ENCODE results near the gene TMEM178A. TPM values are rescaled to one million over a fixed set of nuclear protein-coding genes. Genes with fewer than 3 reads are reported as not detected.

TMEM178A gene
- total and polyA plus RNA-seq, 9 donors = 5.7 to 18.5 (median 14.5) TPM

- no CpG with 5 or more reads among the region's 4 CpGs for WGBS (ENCODE audit: insufficient coverage)
- H3K27ac ChIP-seq (ENCODE audit: low read length) = no peak overlapping the region
- H3K4me3 ChIP-seq (ENCODE audit: low read length) = no peak overlapping the region
- H3K9me3 ChIP-seq (replicated peaks; ENCODE audit: control insufficient read depth, low read depth, low read length) = no peaks in the 10 kb centered on the region
- no peaks in the 10 kb centered on the region for H3K36me3 ChIP-seq (ENCODE audit: control insufficient read depth, insufficient read depth, low read length)
- H3K27me3 ChIP-seq (ENCODE audit: control insufficient read depth, insufficient read depth, low read length) = peaks cover 9% of the 10 kb centered on the region
- no peak for DNase-seq
- H3K4me1 ChIP-seq (ENCODE audit: control insufficient read depth, insufficient read depth, low read length) = peaks cover 4% of the 10 kb centered on the region
These were observed 5.9 kb downstream of the TMEM178A start for GRCh38 chr2:39671604-39672003.

GRCh38 chr2:39673018-39673417 lies 7.3 kb downstream of the TMEM178A start:
- no peaks in the 10 kb centered on the region for H3K36me3 ChIP-seq (ENCODE audit: control insufficient read depth, insufficient read depth, low read length)
- H3K4me3 ChIP-seq (ENCODE audit: low read length) = no peak overlapping the region
- DNase-seq = no peak
- no peak overlapping the region for H3K27ac ChIP-seq (ENCODE audit: low read length)
- H3K9me3 ChIP-seq (replicated peaks; ENCODE audit: control insufficient read depth, low read depth, low read length) = no peaks in the 10 kb centered on the region
- 75% methylated on average over 5 of the region's 7 CpGs for WGBS (ENCODE audit: insufficient coverage)
- H3K27me3 ChIP-seq (ENCODE audit: control insufficient read depth, insufficient read depth, low read length) = peaks cover under 1% of the 10 kb centered on the region
- no peaks in the 10 kb centered on the region for H3K4me1 ChIP-seq (ENCODE audit: control insufficient read depth, insufficient read depth, low read length)

GRCh38 chr2:39676342-39676741 lies 10.6 kb downstream of the TMEM178A start:
- WGBS (ENCODE audit: insufficient coverage) = 92% methylated on average over 4 of the region's 7 CpGs
- no peaks in the 10 kb centered on the region for H3K27me3 ChIP-seq (ENCODE audit: control insufficient read depth, insufficient read depth, low read length)

GRCh38 chr2:39678170-39678569 lies 12.5 kb downstream of the TMEM178A start:
- WGBS (ENCODE audit: insufficient coverage) = no CpG with 5 or more reads among the region's 2 CpGs
- H3K36me3 ChIP-seq (ENCODE audit: control insufficient read depth, insufficient read depth, low read length) = no peaks in the 10 kb centered on the region

More at GRCh38 chr2:39676342-39676741, 10.6 kb downstream of the TMEM178A start:
- H3K36me3 ChIP-seq (ENCODE audit: control insufficient read depth, insufficient read depth, low read length) = no peaks in the 10 kb centered on the region
- peaks cover 2% of the 10 kb centered on the region for H3K9me3 ChIP-seq (replicated peaks; ENCODE audit: control insufficient read depth, low read depth, low read length)
- no peak for DNase-seq
- H3K4me3 ChIP-seq (ENCODE audit: low read length) = no peak overlapping the region
- no peak overlapping the region for H3K27ac ChIP-seq (ENCODE audit: low read length)
- no peaks in the 10 kb centered on the region for H3K4me1 ChIP-seq (ENCODE audit: control insufficient read depth, insufficient read depth, low read length)

GRCh38 chr2:39679805-39680204 lies 14.1 kb downstream of the TMEM178A start:
- Histone ChIP-seq H3K4me1 (ENCODE audit: control insufficient read depth, insufficient read depth, low read length) (no peaks in the 10 kb centered on the region), H3K27me3 (ENCODE audit: control insufficient read depth, insufficient read depth, low read length) (no peaks in the 10 kb centered on the region), H3K4me3 (ENCODE audit: low read length) (no peak overlapping the region), H3K27ac (ENCODE audit: low read length) (no peak overlapping the region), H3K9me3 (replicated peaks; ENCODE audit: control insufficient read depth, low read depth, low read length) (peaks cover 2% of the 10 kb centered on the region), H3K36me3 (ENCODE audit: control insufficient read depth, insufficient read depth, low read length) (no peaks in the 10 kb centered on the region)
- WGBS (ENCODE audit: insufficient coverage) = 43% methylated on average over 1 of the region's 3 CpGs
- DNase-seq = no peak

More at GRCh38 chr2:39678170-39678569, 12.5 kb downstream of the TMEM178A start:
- peaks cover 2% of the 10 kb centered on the region for H3K9me3 ChIP-seq (replicated peaks; ENCODE audit: control insufficient read depth, low read depth, low read length)
- no peak for DNase-seq
- no peaks in the 10 kb centered on the region for H3K27me3 ChIP-seq (ENCODE audit: control insufficient read depth, insufficient read depth, low read length)
- no peaks in the 10 kb centered on the region for H3K4me1 ChIP-seq (ENCODE audit: control insufficient read depth, insufficient read depth, low read length)
- H3K4me3 ChIP-seq (ENCODE audit: low read length) = no peak overlapping the region
- H3K27ac ChIP-seq (ENCODE audit: low read length) = no peak overlapping the region

GRCh38 chr2:39682066-39682692 lies 16.5 kb downstream of the TMEM178A start:
- Histone ChIP-seq H3K36me3 (ENCODE audit: control insufficient read depth, insufficient read depth, low read length) (no peaks in the 10 kb centered on the region), H3K27me3 (ENCODE audit: control insufficient read depth, insufficient read depth, low read length) (no peaks in the 10 kb centered on the region), H3K4me1 (ENCODE audit: control insufficient read depth, insufficient read depth, low read length) (no peaks in the 10 kb centered on the region), H3K27ac (ENCODE audit: low read length) (no peak overlapping the region), H3K4me3 (ENCODE audit: low read length) (no peak overlapping the region), H3K9me3 (replicated peaks; ENCODE audit: control insufficient read depth, low read depth, low read length) (peaks cover 2% of the 10 kb centered on the region)
- DNase-seq = no peak
- no CpG with 5 or more reads among the region's 2 CpGs for WGBS (ENCODE audit: insufficient coverage)

GRCh38 chr2:39683022-39683699 lies 17.4 kb downstream of the TMEM178A start:
- WGBS (ENCODE audit: insufficient coverage) = 46% methylated on average over 2 of the region's 9 CpGs
- H3K27ac ChIP-seq (ENCODE audit: low read length) = no peak overlapping the region

GRCh38 chr2:39684464-39684863 lies 18.7 kb downstream of the TMEM178A start:
- Histone ChIP-seq H3K4me3 (ENCODE audit: low read length) (no peak overlapping the region), H3K27me3 (ENCODE audit: control insufficient read depth, insufficient read depth, low read length) (no peaks in the 10 kb centered on the region), H3K27ac (ENCODE audit: low read length) (no peak overlapping the region), H3K36me3 (ENCODE audit: control insufficient read depth, insufficient read depth, low read length) (no peaks in the 10 kb centered on the region), H3K4me1 (ENCODE audit: control insufficient read depth, insufficient read depth, low read length) (no peaks in the 10 kb centered on the region), H3K9me3 (replicated peaks; ENCODE audit: control insufficient read depth, low read depth, low read length) (no peaks in the 10 kb centered on the region)
- 74% methylated on average over 4 of the region's 5 CpGs for WGBS (ENCODE audit: insufficient coverage)
- no peak for DNase-seq

More at GRCh38 chr2:39683022-39683699, 17.4 kb downstream of the TMEM178A start:
- Histone ChIP-seq H3K9me3 (replicated peaks; ENCODE audit: control insufficient read depth, low read depth, low read length) (peaks cover 2% of the 10 kb centered on the region), H3K27me3 (ENCODE audit: control insufficient read depth, insufficient read depth, low read length) (no peaks in the 10 kb centered on the region), H3K36me3 (ENCODE audit: control insufficient read depth, insufficient read depth, low read length) (no peaks in the 10 kb centered on the region), H3K4me1 (ENCODE audit: control insufficient read depth, insufficient read depth, low read length) (no peaks in the 10 kb centered on the region), H3K4me3 (ENCODE audit: low read length) (no peak overlapping the region)
- DNase-seq = no peak

- no peaks in the 10 kb centered on the region for H3K27me3 ChIP-seq (ENCODE audit: control insufficient read depth, insufficient read depth, low read length)
- H3K36me3 ChIP-seq (ENCODE audit: control insufficient read depth, insufficient read depth, low read length) = no peaks in the 10 kb centered on the region
- H3K27ac ChIP-seq (ENCODE audit: low read length) = no peak overlapping the region
- H3K4me3 ChIP-seq (ENCODE audit: low read length) = no peak overlapping the region
- H3K9me3 ChIP-seq (replicated peaks; ENCODE audit: control insufficient read depth, low read depth, low read length) = peaks cover 3% of the 10 kb centered on the region
- no peak for DNase-seq
- no peaks in the 10 kb centered on the region for H3K4me1 ChIP-seq (ENCODE audit: control insufficient read depth, insufficient read depth, low read length)
- WGBS (ENCODE audit: insufficient coverage) = 88% methylated on average over 1 of the region's 1 CpG
These were observed 19.4 kb downstream of the TMEM178A start for GRCh38 chr2:39685126-39685525.

GRCh38 chr2:39686456-39686855 lies 20.7 kb downstream of the TMEM178A start:
- Histone ChIP-seq H3K4me3 (ENCODE audit: low read length) (no peak overlapping the region), H3K27ac (ENCODE audit: low read length) (no peak overlapping the region), H3K9me3 (replicated peaks; ENCODE audit: control insufficient read depth, low read depth, low read length) (peaks cover 9% of the 10 kb centered on the region), H3K36me3 (ENCODE audit: control insufficient read depth, insufficient read depth, low read length) (no peaks in the 10 kb centered on the region), H3K4me1 (ENCODE audit: control insufficient read depth, insufficient read depth, low read length) (no peaks in the 10 kb centered on the region), H3K27me3 (ENCODE audit: control insufficient read depth, insufficient read depth, low read length) (no peaks in the 10 kb centered on the region)
- no peak for DNase-seq
- WGBS (ENCODE audit: insufficient coverage) = 100% methylated on average over 1 of the region's 6 CpGs

Measured in muscle of leg (tissue), 11 donors.